ENCODE measurements around the gene NUP214.

NUP214 gene

GRCh38 chr9:131165523-131165922 is 40.1 kb downstream of the NUP214 start:
- POLR2A ChIA-PET: no interaction called here
- DNase-seq (ENCODE audit: extremely low spot score): no peak
- TF ChIP-seq SUZ12 (IDR thresholded peaks at IDR 0.05): no peak
- no peak for TF ChIP-seq PKNOX1 (IDR thresholded peaks at IDR 0.05)
- TF ChIP-seq FOXM1 (IDR thresholded peaks at IDR 0.05; ENCODE audit: borderline replicate concordance): no peak
- no peak for TF ChIP-seq ZNF384 (IDR thresholded peaks at IDR 0.05)
- TF ChIP-seq ARNT (IDR thresholded peaks at IDR 0.05): no peak
- no peak for TF ChIP-seq FOXK2 (IDR thresholded peaks at IDR 0.05)
- TF ChIP-seq LEF1 (IDR thresholded peaks at IDR 0.05; ENCODE audit: borderline replicate concordance): no peak
- no peak for TF ChIP-seq TARDBP (IDR thresholded peaks at IDR 0.05)
- TF ChIP-seq L3MBTL2 (conservative IDR thresholded peaks at IDR 0.05): no peak
- TF ChIP-seq HDGF (IDR thresholded peaks at IDR 0.05; ENCODE audit: borderline replicate concordance): no peak
- TF ChIP-seq SP1 (IDR thresholded peaks at IDR 0.05): no peak
- CTCF ChIA-PET: no interaction called here

- no peak for DNase-seq (ENCODE audit: extremely low spot score)
- CTCF ChIA-PET: interaction anchor here (1.3 kb wide), 1 partner anchor 20 kb away, joined by 3 read pairs; no protein-coding TSS in a partner anchor
- POLR2A ChIA-PET: no interaction called here
- TF ChIP-seq L3MBTL2 (conservative IDR thresholded peaks at IDR 0.05) (no peak), SUZ12 (IDR thresholded peaks at IDR 0.05) (no peak), CTBP1 (IDR thresholded peaks at IDR 0.05; ENCODE audit: borderline replicate concordance) (no peak), ARNT (IDR thresholded peaks at IDR 0.05) (no peak), PKNOX1 (IDR thresholded peaks at IDR 0.05) (no peak), ELF4 (IDR thresholded peaks at IDR 0.05) (no peak), HDGF (IDR thresholded peaks at IDR 0.05; ENCODE audit: borderline replicate concordance) (no peak), FOXA1 (IDR thresholded peaks at IDR 0.05) (no peak), FOXK2 (IDR thresholded peaks at IDR 0.05) (no peak), BHLHE40 (IDR thresholded peaks at IDR 0.05; ENCODE audit: borderline replicate concordance) (no peak), TARDBP (IDR thresholded peaks at IDR 0.05) (no peak)
Observed at GRCh38 chr9:131167146-131167692, 41.8 kb downstream of the NUP214 start.

GRCh38 chr9:131167936-131168335 is 42.5 kb downstream of the NUP214 start:
- ChIA-PET POLR2A (no interaction called here), CTCF (no interaction called here)
- DNase-seq (ENCODE audit: extremely low spot score): no peak
- no peak for TF ChIP-seq HDGF (IDR thresholded peaks at IDR 0.05; ENCODE audit: borderline replicate concordance)
- no peak for TF ChIP-seq FOXM1 (IDR thresholded peaks at IDR 0.05; ENCODE audit: borderline replicate concordance)
- no peak for TF ChIP-seq ELF4 (IDR thresholded peaks at IDR 0.05)
- TF ChIP-seq BHLHE40 (IDR thresholded peaks at IDR 0.05; ENCODE audit: borderline replicate concordance): no peak
- no peak for TF ChIP-seq ZNF384 (IDR thresholded peaks at IDR 0.05)
- no peak for TF ChIP-seq FOXK2 (IDR thresholded peaks at IDR 0.05)
- no peak for TF ChIP-seq NFRKB (IDR thresholded peaks at IDR 0.05)
- no peak for TF ChIP-seq TARDBP (IDR thresholded peaks at IDR 0.05)
- TF ChIP-seq SUZ12 (IDR thresholded peaks at IDR 0.05): no peak
- TF ChIP-seq LEF1 (IDR thresholded peaks at IDR 0.05; ENCODE audit: borderline replicate concordance): no peak
- TF ChIP-seq ARNT (IDR thresholded peaks at IDR 0.05): no peak
- TF ChIP-seq FOXA1 (IDR thresholded peaks at IDR 0.05): no peak

GRCh38 chr9:131169563-131170240 is 44.3 kb downstream of the NUP214 start:
- ChIA-PET CTCF (no interaction called here), POLR2A (no interaction called here)
- no peak for DNase-seq (ENCODE audit: extremely low spot score)
- no peak for TF ChIP-seq ELF4 (IDR thresholded peaks at IDR 0.05)
- no peak for TF ChIP-seq PKNOX1 (IDR thresholded peaks at IDR 0.05)
- TF ChIP-seq CTBP1 (IDR thresholded peaks at IDR 0.05; ENCODE audit: borderline replicate concordance): no peak
- TF ChIP-seq BHLHE40 (IDR thresholded peaks at IDR 0.05; ENCODE audit: borderline replicate concordance): no peak
- TF ChIP-seq NFRKB (IDR thresholded peaks at IDR 0.05): no peak
- TF ChIP-seq TARDBP (IDR thresholded peaks at IDR 0.05): no peak
- no peak for TF ChIP-seq ZNF384 (IDR thresholded peaks at IDR 0.05)
- TF ChIP-seq FOXM1 (IDR thresholded peaks at IDR 0.05; ENCODE audit: borderline replicate concordance): no peak
- no peak for TF ChIP-seq FOXK2 (IDR thresholded peaks at IDR 0.05)
- no peak for TF ChIP-seq L3MBTL2 (conservative IDR thresholded peaks at IDR 0.05)
- TF ChIP-seq LEF1 (IDR thresholded peaks at IDR 0.05; ENCODE audit: borderline replicate concordance): no peak
- TF ChIP-seq SP1 (IDR thresholded peaks at IDR 0.05): no peak
- TF ChIP-seq FOXA1 (IDR thresholded peaks at IDR 0.05): no peak
- no peak for TF ChIP-seq ARNT (IDR thresholded peaks at IDR 0.05)
- TF ChIP-seq HDGF (IDR thresholded peaks at IDR 0.05; ENCODE audit: borderline replicate concordance): no peak
- no peak for TF ChIP-seq SUZ12 (IDR thresholded peaks at IDR 0.05)

GRCh38 chr9:131173995-131174394 is 48.6 kb downstream of the NUP214 start:
- POLR2A ChIA-PET: no interaction called here
- CTCF ChIA-PET: no interaction called here
- DNase-seq (ENCODE audit: extremely low spot score): no peak
- TF ChIP-seq ARNT (IDR thresholded peaks at IDR 0.05): no peak
- no peak for TF ChIP-seq ZNF384 (IDR thresholded peaks at IDR 0.05)
- TF ChIP-seq L3MBTL2 (conservative IDR thresholded peaks at IDR 0.05): no peak
- no peak for TF ChIP-seq NFRKB (IDR thresholded peaks at IDR 0.05)

- TF ChIP-seq FOXK2 (IDR thresholded peaks at IDR 0.05): no peak
- no peak for TF ChIP-seq SP1 (IDR thresholded peaks at IDR 0.05)
- TF ChIP-seq CTBP1 (IDR thresholded peaks at IDR 0.05; ENCODE audit: borderline replicate concordance): no peak
- no peak for TF ChIP-seq ZNF384 (IDR thresholded peaks at IDR 0.05)
- TF ChIP-seq FOXM1 (IDR thresholded peaks at IDR 0.05; ENCODE audit: borderline replicate concordance): no peak
- no peak for TF ChIP-seq BHLHE40 (IDR thresholded peaks at IDR 0.05; ENCODE audit: borderline replicate concordance)
- TF ChIP-seq L3MBTL2 (conservative IDR thresholded peaks at IDR 0.05): no peak
- no peak for TF ChIP-seq ARNT (IDR thresholded peaks at IDR 0.05)
- TF ChIP-seq FOXA1 (IDR thresholded peaks at IDR 0.05): no peak
- no peak for DNase-seq (ENCODE audit: extremely low spot score)
- ChIA-PET POLR2A (no interaction called here), CTCF (no interaction called here)
Observed at GRCh38 chr9:131174681-131175239, 49.4 kb downstream of the NUP214 start.
